Activated CD8-positive, alpha-beta memory T cell treated with anti-CD3 and anti-CD28 coated beads, Interleukin-2, amount 50 U/mL, for 24 hours (primary cell): ENCODE results near the gene NOG.

Source experiments
- DNase-seq: peaks from one replicate; pipeline ENCODE4 v3.0.0-alpha.2; 2020; ENCODE audit errors: extremely low read depth

The NOG gene

DNA sequence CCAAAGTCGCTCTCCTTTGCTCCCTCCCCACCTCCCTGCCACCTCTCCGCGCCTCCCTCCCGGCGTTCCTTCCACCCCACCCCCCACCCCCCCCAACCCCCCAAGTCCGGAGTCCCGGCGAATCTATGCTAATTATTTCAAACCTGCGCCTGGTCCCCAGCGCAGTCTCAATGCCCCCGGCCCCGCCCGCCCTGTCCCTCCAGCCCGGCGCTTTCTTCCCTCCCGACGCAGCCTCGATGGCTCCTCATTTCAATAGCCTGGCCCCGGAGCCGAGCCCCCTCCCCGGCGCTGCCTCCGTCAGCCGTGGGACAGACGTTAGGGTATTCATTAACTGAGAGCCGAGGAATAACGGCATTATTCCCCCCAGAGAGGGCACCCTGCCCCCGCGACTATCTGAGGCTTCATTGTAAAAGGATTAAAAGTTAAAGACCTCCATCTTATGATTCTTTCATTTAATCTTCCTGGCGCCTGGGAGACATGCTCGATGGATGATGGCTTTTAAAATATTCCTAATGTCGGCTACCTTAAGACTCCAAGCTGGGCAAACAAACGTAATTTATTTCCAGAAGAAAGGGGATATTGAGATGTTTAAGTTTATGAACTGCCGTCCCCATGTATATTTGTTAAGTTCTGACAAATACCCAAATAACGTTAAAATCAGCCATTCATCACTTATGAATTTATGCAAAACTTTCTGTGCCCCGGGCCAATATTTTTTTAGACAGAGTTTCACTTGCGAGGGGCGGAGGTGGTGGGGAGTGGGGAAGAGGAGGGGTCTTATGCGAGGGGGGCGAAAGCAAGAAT, 3.4 kb downstream of the NOG start:
- no peak for DNase-seq

DNA sequence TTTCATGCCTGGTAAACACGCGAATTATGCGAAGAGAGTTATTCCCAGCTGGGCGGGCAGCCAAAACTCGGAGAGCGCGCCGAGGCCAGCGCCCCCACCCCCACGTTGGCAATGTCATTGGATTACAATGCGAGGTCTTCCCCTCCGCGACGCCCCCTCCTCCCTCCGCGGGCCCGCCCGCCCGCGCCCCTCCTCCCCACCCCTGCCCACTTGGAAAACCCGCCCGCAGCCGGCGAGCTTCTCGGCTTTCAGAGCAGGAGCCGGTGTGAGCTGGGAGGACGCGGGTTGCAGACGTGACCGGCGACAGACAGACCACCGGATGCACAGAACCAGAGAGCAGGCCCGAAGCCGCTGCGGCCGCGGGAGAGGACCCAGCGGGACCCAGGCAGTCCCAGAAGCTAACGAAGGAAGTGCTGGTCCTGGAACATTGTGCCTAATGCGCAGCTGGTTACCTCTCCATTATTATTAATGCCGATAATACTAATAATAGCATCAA, 4.0 kb downstream of the NOG start:
- no peak for DNase-seq

DNA sequence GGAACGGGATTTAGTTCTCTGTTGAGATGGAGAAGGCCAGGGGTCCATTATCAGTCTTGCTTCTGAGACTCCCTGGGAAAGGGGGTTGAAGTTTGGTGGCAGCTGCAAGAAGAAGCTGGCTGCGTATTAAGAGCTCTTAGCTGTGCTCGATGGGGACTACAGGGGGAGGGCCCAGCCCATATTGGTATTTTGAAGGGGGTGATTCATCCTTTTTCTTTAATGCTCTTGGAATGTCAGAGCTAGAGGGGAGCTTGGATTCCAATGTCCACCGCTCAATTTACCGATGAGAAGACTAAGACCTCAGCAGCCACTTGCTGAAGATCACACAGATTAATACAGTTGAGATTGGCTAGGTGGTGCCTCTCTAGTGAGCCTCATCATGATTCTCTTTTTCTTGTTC, 5.0 kb downstream of the NOG start:
- DNase-seq: no peak

DNA sequence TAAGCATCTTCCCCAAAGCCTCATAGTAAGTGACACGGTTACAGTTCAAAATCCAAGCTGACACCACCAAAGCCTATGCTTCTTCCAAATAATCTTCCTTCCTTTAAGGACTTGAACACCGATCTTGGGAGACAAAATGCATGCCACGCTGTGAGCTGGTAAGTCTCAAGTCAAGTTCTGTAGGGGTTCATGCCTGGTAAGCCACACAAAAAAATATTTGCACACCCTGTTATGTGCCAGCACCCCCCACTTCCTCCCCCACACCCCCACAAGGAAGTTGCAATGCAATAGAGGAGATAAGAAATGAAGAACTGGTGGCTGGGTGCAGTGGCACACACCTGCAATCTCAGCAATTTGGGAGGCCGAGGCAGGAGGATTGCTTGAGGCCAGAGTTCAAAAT, 5.6 kb downstream of the NOG start:
- DNase-seq: no peak

DNA sequence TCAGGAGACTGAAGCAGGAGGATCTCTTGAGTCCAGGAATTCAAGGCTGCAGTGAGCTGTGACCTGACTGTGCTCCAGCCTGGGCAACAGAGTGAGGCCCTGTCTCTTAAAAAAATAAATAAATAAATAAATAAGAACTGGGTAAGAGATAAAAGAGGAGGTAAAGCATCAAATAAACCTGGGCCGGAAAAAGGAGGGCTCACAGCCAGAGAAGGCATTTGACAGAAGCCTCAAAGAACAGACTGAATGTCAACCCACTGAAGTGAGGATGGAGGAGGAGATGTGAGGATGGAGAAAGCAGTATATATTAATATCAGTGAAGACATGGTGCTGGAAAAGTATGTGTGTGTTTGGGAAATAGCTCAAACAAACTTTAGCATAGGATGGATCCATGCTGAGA, 6.1 kb downstream of the NOG start:
- DNase-seq: no peak

DNA sequence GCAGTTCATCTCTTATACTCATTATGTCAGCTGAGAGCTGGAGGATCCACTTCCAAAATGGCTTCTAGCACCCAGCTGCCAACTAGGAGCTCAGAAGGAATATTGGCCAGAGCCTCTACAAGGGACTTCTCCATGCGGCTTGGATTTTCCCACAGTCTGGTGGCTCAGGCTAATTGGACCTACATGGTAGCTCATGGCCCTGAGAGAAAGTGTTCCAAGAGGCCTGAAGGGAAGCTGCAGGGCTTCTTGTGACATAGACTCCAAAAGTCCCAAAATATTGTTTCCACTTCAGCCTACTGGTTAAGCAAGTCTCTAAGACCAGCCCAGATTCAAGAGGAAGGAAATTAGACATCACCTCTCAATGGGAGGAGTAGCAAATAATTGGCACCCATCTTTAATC, 6.8 kb downstream of the NOG start:
- no peak for DNase-seq

DNA sequence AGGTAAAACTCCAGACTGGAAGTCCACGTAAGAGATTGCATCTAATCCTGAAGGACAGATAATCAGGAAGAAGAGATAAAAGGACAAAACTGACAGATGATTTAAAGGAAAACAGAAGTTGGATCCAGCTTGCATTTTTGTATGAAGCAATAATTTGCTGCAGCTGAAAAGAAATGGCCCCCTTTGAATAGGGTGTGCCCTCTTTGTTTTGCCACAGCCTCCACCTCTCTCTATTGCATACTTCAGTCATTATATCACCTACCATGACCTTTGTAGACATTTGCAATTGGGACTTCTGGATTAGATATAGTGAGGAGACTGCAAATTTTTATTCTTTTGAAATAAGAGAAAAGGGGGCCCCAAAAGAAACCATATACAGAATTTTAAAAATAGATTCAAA, 8.1 kb downstream of the NOG start:
- DNase-seq: no peak

DNA sequence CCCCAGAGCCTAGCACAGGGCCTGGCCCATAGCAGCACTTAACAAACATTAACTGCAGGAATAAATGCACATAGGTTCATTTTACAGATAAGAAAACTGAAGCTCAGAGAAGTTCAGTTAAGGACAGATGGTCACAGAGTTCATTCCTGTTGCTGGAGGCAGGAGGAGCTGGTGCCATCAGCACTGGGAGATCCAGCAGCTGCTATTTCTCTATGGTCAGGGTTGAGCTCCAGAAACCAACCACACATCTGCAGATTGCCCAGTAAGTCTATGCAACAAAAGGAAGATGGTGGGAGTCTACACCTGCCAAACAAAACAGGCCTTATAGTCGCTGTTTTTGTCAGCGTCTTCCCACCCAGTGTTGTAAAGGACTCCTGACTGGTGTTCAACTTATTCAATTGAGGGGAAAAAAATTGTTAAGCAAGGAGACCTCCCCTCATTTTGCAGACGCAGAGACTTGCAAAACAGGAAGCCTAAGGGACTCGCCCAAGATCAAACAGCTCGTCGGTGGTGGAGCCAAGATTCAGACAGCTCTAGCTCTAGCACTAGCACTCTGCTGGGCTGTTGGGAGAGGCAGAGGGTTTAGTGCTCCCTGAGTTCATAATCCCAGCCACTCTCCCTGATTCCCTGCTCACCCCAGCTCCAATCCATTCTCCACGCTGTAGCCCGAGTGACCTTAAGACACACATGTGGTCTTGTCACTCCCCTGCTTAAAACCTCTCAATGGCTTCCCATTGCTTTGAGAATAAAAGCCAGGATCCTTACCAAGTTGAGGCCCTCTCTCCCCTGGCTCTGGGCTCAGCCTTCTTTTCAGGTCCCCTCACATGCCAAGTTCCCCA, 9.0 kb downstream of the NOG start:
- no peak for DNase-seq

DNA sequence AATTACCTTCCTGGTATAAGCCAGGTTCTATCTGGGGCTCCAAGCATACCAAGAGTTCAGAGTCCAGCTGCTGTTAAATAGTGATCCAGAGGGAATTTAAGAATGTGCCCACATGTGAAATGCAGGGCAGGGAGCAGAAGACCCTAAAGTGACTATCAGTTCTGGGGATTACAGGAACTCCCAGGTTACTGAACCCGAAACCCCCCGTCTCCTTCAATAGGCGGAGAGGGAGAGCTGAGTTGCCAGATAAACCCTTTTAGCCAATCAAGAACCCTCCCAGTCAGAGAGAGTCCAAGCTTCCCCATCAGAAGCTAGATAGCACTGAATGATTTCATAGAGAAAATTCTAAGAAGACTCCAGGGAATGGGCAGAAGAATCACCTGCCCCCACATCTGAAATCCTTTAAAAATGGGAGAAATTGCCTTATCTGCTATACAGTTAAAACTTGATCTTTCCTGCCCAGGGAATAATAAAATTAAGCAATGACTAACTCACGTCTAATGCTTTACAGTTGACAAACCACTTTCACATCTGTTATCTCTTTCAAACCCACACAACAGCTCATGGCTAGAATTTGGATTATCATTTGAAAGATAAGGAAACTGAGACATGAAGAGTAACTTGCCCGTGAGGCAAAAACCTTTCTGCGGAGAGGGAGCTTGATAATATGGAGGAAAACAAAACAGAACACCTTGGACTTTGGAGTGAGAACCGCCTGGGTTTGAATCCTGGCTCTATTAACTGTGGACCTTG, 10.2 kb downstream of the NOG start:
- no peak for DNase-seq

DNA sequence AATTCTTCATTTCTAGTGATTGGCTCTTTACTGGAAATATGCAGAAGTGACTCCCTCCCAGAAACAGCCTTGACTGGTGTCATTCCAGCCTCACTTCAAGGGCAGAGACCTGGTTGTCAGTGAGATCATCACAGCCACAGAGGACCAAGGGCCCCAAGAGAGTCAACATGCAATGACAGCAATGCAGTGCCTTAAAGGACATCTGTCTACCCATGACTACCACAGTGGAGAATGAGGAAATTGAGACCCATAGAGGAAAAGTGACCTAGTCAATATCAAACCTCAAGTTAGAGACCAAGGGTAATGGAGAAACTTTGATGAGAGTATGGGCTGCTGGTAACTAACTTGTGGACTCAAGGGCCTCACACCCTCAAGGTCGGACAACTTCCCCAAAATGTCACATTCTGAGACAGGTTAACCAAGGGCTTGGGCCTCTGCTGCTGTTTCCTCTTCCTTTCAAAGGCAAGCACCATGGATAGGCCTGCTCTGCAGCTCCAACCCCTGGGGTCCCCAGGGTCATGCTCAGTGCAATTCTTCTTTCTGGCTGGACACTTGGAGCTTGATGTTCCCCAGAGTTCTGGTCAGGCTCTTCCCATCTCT, 11.3 kb downstream of the NOG start:
- no peak for DNase-seq

DNA sequence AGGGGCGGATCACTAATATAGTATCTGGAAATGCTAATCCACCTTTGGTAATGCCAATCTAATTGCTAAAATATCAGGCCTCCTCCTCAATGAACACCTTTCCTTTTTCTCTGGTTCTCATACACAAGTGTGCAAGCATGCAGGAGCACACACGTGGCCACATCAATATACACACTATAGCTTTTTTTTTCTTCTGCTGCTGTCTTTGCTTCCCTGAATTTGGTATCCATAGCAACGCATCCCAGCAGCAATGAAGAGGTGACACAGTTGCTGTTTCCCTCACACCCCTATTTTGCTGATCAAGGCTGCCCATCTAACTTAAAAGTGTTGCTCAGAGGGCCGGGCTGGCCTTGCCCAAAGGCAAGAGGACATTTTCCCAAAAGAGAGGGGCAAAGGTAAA, 15.4 kb downstream of the NOG start:
- no peak for DNase-seq

DNA sequence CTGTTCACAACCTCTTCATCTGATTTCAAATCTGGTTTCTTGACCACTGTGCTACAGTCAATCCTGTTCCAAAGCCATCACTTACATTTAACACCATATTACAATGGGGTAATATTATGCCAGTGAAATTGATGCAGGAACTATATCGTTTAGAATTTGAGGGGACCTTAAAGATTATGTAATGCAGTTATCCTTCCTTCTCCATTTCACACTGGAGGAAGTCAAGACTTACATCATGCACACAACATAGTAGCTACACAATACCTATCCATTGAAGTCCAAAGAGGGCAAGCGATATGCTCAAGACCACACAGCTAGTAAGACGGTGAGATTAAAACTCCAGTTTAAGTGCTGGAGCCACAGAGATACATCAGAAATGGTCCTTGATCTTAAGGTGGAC, 16.8 kb downstream of the NOG start:
- no peak for DNase-seq

DNA sequence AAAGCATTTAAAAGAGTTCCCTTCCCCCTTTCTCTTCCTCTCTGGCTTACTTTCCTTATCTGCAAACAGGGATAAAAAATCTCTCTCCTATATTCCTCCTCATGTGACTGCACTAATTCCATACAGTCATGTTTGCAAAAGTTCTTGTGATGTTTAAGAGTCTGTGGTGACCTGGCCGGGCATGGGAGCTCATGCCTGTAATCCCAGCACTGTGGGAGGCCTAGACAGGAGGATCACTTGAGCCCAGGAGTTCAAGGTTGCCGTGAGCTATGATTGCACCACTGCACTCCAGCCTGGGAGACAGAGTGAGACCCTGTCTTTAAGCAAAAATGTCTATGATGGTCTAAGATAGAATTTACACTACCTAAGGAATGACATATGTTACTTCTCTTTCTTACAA, 19.6 kb downstream of the NOG start:
- DNase-seq: no peak

DNA sequence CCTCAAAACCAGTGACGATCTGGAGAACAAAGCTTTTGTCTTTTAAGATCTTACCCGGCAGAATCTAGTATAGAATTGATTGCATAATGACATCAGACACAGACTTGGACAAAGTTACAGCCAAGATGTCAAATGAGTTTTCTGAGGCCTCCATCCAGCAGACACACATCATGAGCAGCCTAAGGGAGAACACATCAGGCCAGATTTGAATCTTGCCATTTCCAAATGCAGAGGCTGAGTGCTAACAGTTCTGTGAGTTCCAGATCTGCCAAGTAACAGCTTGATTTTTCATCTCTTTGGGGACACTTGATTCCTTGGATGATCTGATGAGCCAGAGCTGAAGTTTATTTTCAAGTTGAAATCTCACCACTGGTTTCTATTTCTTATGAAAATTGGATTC, 21.0 kb downstream of the NOG start:
- no peak for DNase-seq

DNA sequence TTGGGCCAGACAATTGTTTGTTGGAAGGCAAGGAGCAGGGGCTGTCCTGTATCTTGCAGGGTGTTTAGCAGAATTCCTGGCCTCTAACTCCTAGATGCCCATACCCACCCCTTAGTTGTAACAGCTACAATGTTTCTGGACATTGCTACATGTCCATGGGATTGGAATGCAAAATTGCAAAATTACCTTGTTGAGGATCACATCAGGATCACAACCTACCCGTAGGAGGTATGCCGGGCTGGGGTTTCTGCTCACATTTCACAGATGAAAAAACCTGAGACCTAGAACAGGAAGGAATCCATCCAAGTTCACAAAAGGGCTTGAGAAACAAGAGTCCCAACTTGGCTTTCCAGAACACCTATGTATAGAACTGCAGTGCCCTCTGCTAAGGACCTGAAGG, 22.7 kb downstream of the NOG start:
- no peak for DNase-seq

DNA sequence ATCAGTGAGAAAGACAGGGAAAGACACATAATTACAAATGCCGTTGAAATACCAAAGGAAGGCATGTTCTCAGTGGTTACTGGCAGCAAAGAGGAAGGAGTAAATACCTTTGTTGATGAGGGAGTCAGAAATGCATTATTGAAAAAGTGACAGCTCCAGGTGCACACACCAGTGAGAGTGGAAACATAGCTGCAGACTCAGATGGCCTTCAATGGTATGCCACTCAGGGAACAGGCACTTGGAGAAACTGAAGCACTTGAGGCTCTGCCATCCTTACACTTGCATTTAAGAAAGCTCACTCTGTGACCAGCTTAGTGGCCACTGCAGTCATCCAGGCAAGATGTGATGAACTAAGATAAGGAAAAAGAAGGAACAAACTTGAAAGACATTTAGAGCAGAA, 29.9 kb downstream of the NOG start:
- DNase-seq: no peak

DNA sequence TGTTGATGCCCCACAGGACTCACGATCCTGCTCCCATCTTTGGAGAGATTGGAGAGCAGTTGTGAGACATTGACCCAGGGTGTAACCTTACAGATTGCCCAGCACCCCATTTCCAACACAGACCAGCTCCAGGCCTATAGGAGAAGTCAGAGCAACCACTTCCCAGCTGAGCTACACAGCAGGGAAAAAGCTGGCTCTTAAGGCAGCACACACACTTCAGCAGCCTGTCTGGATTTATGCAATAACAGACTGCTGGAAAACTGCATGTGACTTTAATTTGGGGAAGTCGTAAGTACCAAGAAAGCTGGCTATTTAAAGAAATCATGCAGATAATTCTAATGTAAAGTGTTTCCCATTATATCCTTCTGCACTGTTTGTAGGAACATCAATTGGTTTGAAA, 30.8 kb downstream of the NOG start:
- no peak for DNase-seq

DNA sequence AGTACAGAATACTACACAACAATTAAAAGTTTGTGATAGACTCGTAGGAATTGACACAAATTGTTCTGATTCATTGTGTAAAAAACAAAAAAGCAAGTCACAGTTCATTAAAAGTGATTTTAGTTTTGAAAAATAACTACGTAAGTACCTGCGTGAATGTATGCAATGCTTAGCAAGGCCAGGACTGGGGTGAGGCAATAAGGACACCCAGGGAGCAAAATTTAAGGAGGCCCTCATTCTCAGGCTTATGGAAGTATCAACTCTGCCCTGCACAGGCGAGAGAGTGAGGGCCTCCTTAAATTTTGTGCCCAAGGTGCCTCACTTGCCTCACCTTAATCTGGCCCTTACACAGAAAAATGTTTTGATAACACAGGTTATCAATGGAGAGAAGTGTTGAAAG, 31.4 kb downstream of the NOG start:
- DNase-seq: no peak

DNA sequence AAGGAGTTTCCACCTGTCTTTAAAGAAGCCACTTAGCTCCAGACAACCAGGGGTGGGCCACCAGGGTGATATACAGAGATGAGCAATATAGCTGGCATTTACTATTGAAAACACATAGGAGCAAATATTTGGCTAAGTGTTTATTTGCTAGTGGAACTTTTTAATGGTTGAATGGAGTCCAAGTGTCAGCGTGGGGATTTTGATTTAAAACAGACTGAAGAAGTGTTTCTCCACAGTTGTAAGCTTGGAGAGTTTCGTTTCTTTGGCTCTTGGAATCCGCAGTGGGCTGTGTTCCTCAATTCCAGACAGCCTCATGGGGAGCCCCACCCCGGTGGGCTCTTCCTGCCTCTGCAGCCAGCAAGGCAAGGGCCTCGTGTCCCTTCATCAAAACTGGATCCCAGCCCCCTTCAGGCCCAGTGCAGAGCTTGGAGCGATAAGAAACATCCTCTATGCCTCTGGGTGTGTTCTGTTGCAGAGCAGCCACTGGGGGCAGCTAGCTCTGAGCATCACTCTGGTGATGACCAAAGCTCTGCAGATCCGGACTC, 36.1 kb downstream of the NOG start:
- no peak for DNase-seq

DNA sequence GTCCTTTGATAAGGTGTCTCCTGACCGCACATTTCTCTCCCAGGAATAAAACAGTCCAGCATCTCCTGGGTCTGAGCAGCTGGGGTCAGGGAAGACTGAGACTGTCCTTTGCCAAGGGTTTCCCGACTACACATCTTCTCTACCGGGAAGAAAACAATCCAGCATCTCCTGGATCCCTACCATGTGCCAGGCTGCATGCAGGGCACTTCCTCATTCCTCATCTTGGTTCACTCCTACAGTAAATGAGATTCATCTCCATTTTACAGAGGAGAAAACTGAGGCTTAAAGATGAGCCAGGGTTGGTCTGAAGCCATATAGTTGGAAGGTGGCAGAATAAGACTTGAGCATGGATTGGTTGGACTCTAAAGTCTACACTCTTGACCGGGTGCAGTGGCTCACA, 36.7 kb downstream of the NOG start:
- no peak for DNase-seq

DNA sequence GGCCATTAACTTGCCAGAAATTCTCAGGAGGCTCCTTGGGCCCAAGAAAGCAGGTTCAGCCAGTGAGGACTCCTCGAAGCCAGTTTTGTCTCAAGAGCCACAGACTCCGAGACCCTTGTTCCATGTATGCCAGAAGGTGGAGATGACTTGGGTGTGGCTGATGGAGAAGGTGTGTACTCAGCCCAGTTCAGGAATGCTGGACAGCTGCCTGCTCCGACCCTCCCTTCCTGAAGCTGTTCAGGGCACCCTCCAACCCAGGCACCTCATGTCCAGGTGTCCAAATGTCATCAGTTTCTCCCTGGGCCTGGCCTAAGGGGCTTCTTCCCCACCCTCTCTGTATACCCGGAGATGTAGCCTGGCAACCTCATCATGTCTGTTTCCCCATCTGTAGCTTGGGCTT, 40.2 kb downstream of the NOG start:
- DNase-seq: no peak

DNA sequence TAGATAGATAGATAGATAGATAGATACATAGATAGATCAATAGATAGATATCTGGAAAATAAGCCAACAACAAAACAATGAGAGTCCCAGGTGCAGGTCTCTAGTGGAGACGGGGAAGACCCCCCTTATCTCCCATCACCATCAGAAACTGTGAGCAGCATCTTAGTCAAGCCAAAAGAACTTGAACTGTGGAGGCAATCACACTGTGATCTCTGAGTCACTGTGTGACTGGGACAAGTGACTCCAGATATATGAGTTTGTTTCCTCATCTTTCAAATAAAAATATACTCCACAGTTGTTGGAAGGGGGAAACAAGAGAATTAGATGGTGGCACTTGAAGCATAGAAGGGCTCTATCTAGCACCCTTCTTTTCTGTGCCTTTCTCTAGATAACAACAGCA, 42.1 kb downstream of the NOG start:
- no peak for DNase-seq
